Neural progenitor cell (in vitro differentiated cells): ENCODE measurements around the gene INPP5D. TPM values are rescaled to one million over a fixed set of nuclear protein-coding genes. Genes with fewer than 3 reads are reported as not detected.
A peak's percentile ranks its signal among the peaks of the same experiment; 100 is the strongest.
"Not testable (repeated sequence)": the region's sequence is repeated elsewhere in the genome, so short reads cannot be mapped to it uniquely, and the experiment has no call there.

ENCODE experiments used
- DNase-seq: peaks from one replicate; pipeline ENCODE4 v3.0.0-alpha.2; 2016; ENCODE audit warnings: low spot score
- H2AFZ ChIP-seq: fragments of 200-600 bp; sonication (generic); replicated peaks from 2 replicates; pipeline ENCODE4 v1.6.1; 2016; ENCODE audit warnings: antibody characterized with exemption
- H3F3A ChIP-seq: fragments of 200-600 bp; sonication (generic); 2 replicates; pipeline ENCODE4 v1.6.1; 2016; ENCODE audit warnings: antibody characterized with exemption, low read depth
- H3K27ac ChIP-seq: fragments of 200-600 bp; sonication (generic); 2 replicates; pipeline ENCODE4 v1.5.1; 2016; ENCODE audit warnings: mild to moderate bottlenecking
- H3K27me3 ChIP-seq: fragments of 200-600 bp; sonication (generic); 2 replicates; pipeline ENCODE4 v1.6.1; 2016; ENCODE audit warnings: mild to moderate bottlenecking, moderate library complexity
- H3K36me3 ChIP-seq: fragments of 200-600 bp; sonication (generic); 2 replicates; pipeline ENCODE4 v1.5.1; 2016
- H3K4me1 ChIP-seq: fragments of 200-600 bp; sonication (generic); 2 replicates; pipeline ENCODE4 v1.6.1; 2016; ENCODE audit warnings: mixed run types
- H3K4me2 ChIP-seq: fragments of 200-600 bp; sonication (generic); 2 replicates; pipeline ENCODE4 v1.6.1; 2016
- H3K4me3 ChIP-seq: fragments of 200-600 bp; sonication (generic); 2 replicates; pipeline ENCODE4 v1.5.1; 2016
- H3K79me2 ChIP-seq: fragments of 200-600 bp; sonication (generic); 2 replicates; pipeline ENCODE4 v1.6.1; 2016; ENCODE audit warnings: low read depth
- H3K9ac ChIP-seq: fragments of 200-600 bp; sonication (generic); 2 replicates; pipeline ENCODE4 v1.6.1; 2016
- H3K9me3 ChIP-seq: fragments of 200-600 bp; sonication (generic); 2 replicates; pipeline ENCODE4 v1.5.1; 2016; ENCODE audit warnings: low read depth
- H4K20me1 ChIP-seq: fragments of 200-600 bp; sonication (generic); 2 replicates; pipeline ENCODE4 v1.6.1; 2016; ENCODE audit warnings: low read depth
- H3K27ac Mint-ChIP-seq: 3 replicates; pipeline ENCODE4 v1.8.0; 2021; ENCODE audit warnings: mixed read lengths
- H3K27me3 Mint-ChIP-seq: 2 replicates; pipeline ENCODE4 v1.8.0; 2022; ENCODE audit warnings: low read depth, mild to moderate bottlenecking, inconsistent platforms, moderate library complexity, mixed read lengths; ENCODE audit not compliant: insufficient read depth
- H3K36me3 Mint-ChIP-seq: 3 replicates; pipeline ENCODE4 v1.8.0; 2021; ENCODE audit warnings: mixed read lengths
- H3K4me1 Mint-ChIP-seq: 3 replicates; pipeline ENCODE4 v1.8.0; 2021; ENCODE audit warnings: mixed read lengths
- H3K4me3 Mint-ChIP-seq: 3 replicates; pipeline ENCODE4 v1.8.0; 2021; ENCODE audit warnings: mild to moderate bottlenecking, moderate library complexity, mixed read lengths
- H3K9me3 Mint-ChIP-seq: 3 replicates; pipeline ENCODE4 v1.8.0; 2020; ENCODE audit warnings: mixed read lengths
- CTCF ChIP-seq: fragments of 200-600 bp; sonication (generic); IDR thresholded peaks from 2 replicates; pipeline ENCODE4 v1.5.1; 2017; ENCODE audit warnings: antibody characterized with exemption, mild to moderate bottlenecking
- EZH2 ChIP-seq: fragments of 200-600 bp; sonication (generic); IDR thresholded peaks from 2 replicates; pipeline ENCODE4 v1.6.1; 2017; ENCODE audit warnings: antibody characterized with exemption, mild to moderate bottlenecking, moderate library complexity
- EZH2phosphoT487 ChIP-seq: fragments of 200-600 bp; sonication (generic); IDR thresholded peaks from 2 replicates; pipeline ENCODE4 v1.6.1; 2017; ENCODE audit warnings: antibody characterized with exemption
- total RNA-seq: library from RNA; depleted of rRNA; stranded (reverse); fragments of >200 nt; gene quantifications from 2 replicates; pipeline ENCODE4 v1.2.3, GENCODE V29; 2015; ENCODE audit warnings: low replicate concordance

INPP5D gene
- total RNA-seq, 1 donor from 2014 or later, result 4.2 TPM

- peaks cover 8% of the 10 kb centered on the region for H3K27me3 Mint-ChIP-seq
- Histone ChIP-seq H3K27me3 (no peaks in the 10 kb centered on the region), H3K36me3 (no peaks in the 10 kb centered on the region), H2AFZ (peak overlapping the region; percentile 29), H3F3A (no peaks in the 10 kb centered on the region), H3K4me3 (no peak overlapping the region), H3K4me1 (no peaks in the 10 kb centered on the region), H3K9ac (no peak overlapping the region), H4K20me1 (no peaks in the 10 kb centered on the region), H3K4me2 (no peak overlapping the region), H3K9me3 (no peaks in the 10 kb centered on the region), H3K27ac (no peak overlapping the region), H3K79me2 (no peaks in the 10 kb centered on the region)
- no peak overlapping the region for H3K4me3 Mint-ChIP-seq
- peaks cover 4% of the 10 kb centered on the region for H3K9me3 Mint-ChIP-seq
- no peak overlapping the region for H3K27ac Mint-ChIP-seq
- DNase-seq, result peak; percentile 40
- H3K4me1 Mint-ChIP-seq, result peaks cover 10% of the 10 kb centered on the region
- H3K36me3 Mint-ChIP-seq, result no peaks in the 10 kb centered on the region
- no peak for TF ChIP-seq EZH2
- peak; percentile 53 for TF ChIP-seq CTCF
Measured at GRCh38 chr2:233098618-233099017, 38.5 kb downstream of the INPP5D start.

- not testable (repeated sequence) for H3K9me3 Mint-ChIP-seq, H3K4me3 ChIP-seq, H3K27ac Mint-ChIP-seq, H3F3A ChIP-seq, H3K9ac ChIP-seq, H3K27me3 Mint-ChIP-seq, H2AFZ ChIP-seq, H3K79me2 ChIP-seq, H3K36me3 ChIP-seq, H3K4me1 ChIP-seq, H3K27me3 ChIP-seq, H4K20me1 ChIP-seq, H3K4me3 Mint-ChIP-seq, H3K4me2 ChIP-seq, H3K4me1 Mint-ChIP-seq, H3K9me3 ChIP-seq, H3K36me3 Mint-ChIP-seq, DNase-seq, H3K27ac ChIP-seq
Measured at GRCh38 chr2:233099820-233100191, 39.7 kb downstream of the INPP5D start.

GRCh38 chr2:233100192-233100998, 40.3 kb downstream of the INPP5D start:
- no peak overlapping the region for H3K4me3 Mint-ChIP-seq
- Histone ChIP-seq H3K9ac (no peak overlapping the region), H3K4me3 (no peak overlapping the region), H3K79me2 (no peaks in the 10 kb centered on the region), H4K20me1 (no peaks in the 10 kb centered on the region), H3F3A (no peaks in the 10 kb centered on the region), H3K27ac (no peak overlapping the region), H3K4me2 (no peak overlapping the region), H3K27me3 (no peaks in the 10 kb centered on the region), H2AFZ (no peak overlapping the region), H3K4me1 (no peaks in the 10 kb centered on the region), H3K36me3 (no peaks in the 10 kb centered on the region), H3K9me3 (no peaks in the 10 kb centered on the region)
- H3K36me3 Mint-ChIP-seq, result no peaks in the 10 kb centered on the region
- H3K9me3 Mint-ChIP-seq, result peaks cover 4% of the 10 kb centered on the region
- peaks cover 7% of the 10 kb centered on the region for H3K4me1 Mint-ChIP-seq
- no peak for TF ChIP-seq CTCF
- TF ChIP-seq EZH2, result no peak
- no peak for TF ChIP-seq EZH2phosphoT487
- DNase-seq, result no peak
- H3K27ac Mint-ChIP-seq, result peak overlapping the region; percentile 22
- H3K27me3 Mint-ChIP-seq, result peaks cover 8% of the 10 kb centered on the region

GRCh38 chr2:233101141-233101540, 41.0 kb downstream of the INPP5D start:
- Mint-ChIP-seq H3K9me3 (peaks cover 4% of the 10 kb centered on the region), H3K27me3 (peaks cover 6% of the 10 kb centered on the region), H3K4me1 (peaks cover 7% of the 10 kb centered on the region), H3K27ac (no peak overlapping the region), H3K36me3 (no peaks in the 10 kb centered on the region), H3K4me3 (no peak overlapping the region)
- H3K4me1 ChIP-seq, result no peaks in the 10 kb centered on the region
- no peak overlapping the region for H3K9ac ChIP-seq
- H3F3A ChIP-seq, result no peaks in the 10 kb centered on the region
- no peaks in the 10 kb centered on the region for H3K36me3 ChIP-seq
- no peak overlapping the region for H2AFZ ChIP-seq
- H3K79me2 ChIP-seq, result no peaks in the 10 kb centered on the region
- no peak overlapping the region for H3K27ac ChIP-seq
- no peak overlapping the region for H3K4me2 ChIP-seq
- H3K4me3 ChIP-seq, result no peak overlapping the region
- H3K27me3 ChIP-seq, result no peaks in the 10 kb centered on the region
- TF ChIP-seq EZH2, result no peak
- TF ChIP-seq EZH2phosphoT487, result no peak
- TF ChIP-seq CTCF, result no peak
- DNase-seq, result no peak
- H4K20me1 ChIP-seq, result no peaks in the 10 kb centered on the region
- H3K9me3 ChIP-seq, result no peaks in the 10 kb centered on the region
